ENCODE measurements around the gene MT1E.

The MT1E gene

GRCh38 chr16:56628486-56629350, 3.1 kb downstream of the MT1E start:
- FAIRE-seq: no peak

GRCh38 chr16:56629531-56629930, 4.0 kb downstream of the MT1E start:
- FAIRE-seq: no peak

GRCh38 chr16:56630134-56630533, 4.6 kb downstream of the MT1E start:
- no peak for FAIRE-seq

GRCh38 chr16:56631197-56631596, 5.6 kb downstream of the MT1E start:
- no peak for FAIRE-seq

- no peak for FAIRE-seq
Observed at GRCh38 chr16:56631832-56632155, 6.2 kb downstream of the MT1E start.

- FAIRE-seq: no peak
Observed at GRCh38 chr16:56632156-56632847, 6.7 kb downstream of the MT1E start, which contains the start of gene MT1M. Gene MT1M, plus strand, starts transcription at chr16:56632659. Its CDS starts 73 bp downstream, at chr16:56632732.

GRCh38 chr16:56632848-56633365, 7.3 kb downstream of the MT1E start:
- FAIRE-seq: no peak

- no peak for FAIRE-seq
Observed at GRCh38 chr16:56633535-56633934, 8.0 kb downstream of the MT1E start.

GRCh38 chr16:56634715-56635440, 9.3 kb downstream of the MT1E start:
- no peak for FAIRE-seq

- FAIRE-seq: no peak
Observed at GRCh38 chr16:56635441-56635967, 9.9 kb downstream of the MT1E start.

GRCh38 chr16:56636616-56637413, 11.2 kb downstream of the MT1E start:
- FAIRE-seq: no peak

- no peak for FAIRE-seq
Observed at GRCh38 chr16:56637814-56638750, 12.5 kb downstream of the MT1E start, which contains the start of gene MT1A. Gene MT1A, plus strand, starts transcription at chr16:56638666. Its CDS starts 73 bp downstream, at chr16:56638739.

GRCh38 chr16:56639045-56639444, 13.5 kb downstream of the MT1E start:
- FAIRE-seq: no peak

- FAIRE-seq: no peak
Observed at GRCh38 chr16:56640076-56640475, 14.5 kb downstream of the MT1E start.

- no peak for FAIRE-seq
Observed at GRCh38 chr16:56641166-56641565, 15.6 kb downstream of the MT1E start.

GRCh38 chr16:56643080-56643778, 17.6 kb downstream of the MT1E start:
- no peak for FAIRE-seq

- FAIRE-seq: no peak
Observed at GRCh38 chr16:56643833-56644232, 18.3 kb downstream of the MT1E start.

GRCh38 chr16:56645311-56645710, 19.7 kb downstream of the MT1E start:
- FAIRE-seq: no peak

- FAIRE-seq: no peak
Observed at GRCh38 chr16:56645838-56646237, 20.3 kb downstream of the MT1E start.
